Central memory CD8-positive, alpha-beta T cell (primary cell): ENCODE measurements around the gene B3GALT4.
"Not testable (repeated sequence)": the region's sequence is repeated elsewhere in the genome, so short reads cannot be mapped to it uniquely, and the experiment has no call there.

Experiments
- ATAC-seq: fragments of 150-1000 bp; cut with Tn5 transposase; replicated peaks from 2 replicates; pipeline ENCODE4 v1.10.0; 2022; ENCODE audit warnings: mild to moderate bottlenecking, moderate FRiP score, moderate number of reproducible peaks; ENCODE audit not compliant: poor library complexity, severe bottlenecking; ENCODE audit errors: extremely low read depth
- DNase-seq, 2 donors: peaks; one replicate each; pipeline ENCODE4 v3.0.0; 2021; ENCODE audit warnings: low spot score in 2 of 2
- H3K27ac Mint-ChIP-seq: one replicate; pipeline ENCODE4 v1.8.0; 2022; ENCODE audit warnings: low read depth, mild to moderate bottlenecking, moderate library complexity, mixed read lengths
- H3K27me3 Mint-ChIP-seq: one replicate; pipeline ENCODE4 v1.8.0; 2022; ENCODE audit warnings: mixed read lengths
- H3K36me3 Mint-ChIP-seq: one replicate; pipeline ENCODE4 v1.8.0; 2022; ENCODE audit warnings: mild to moderate bottlenecking, moderate library complexity, mixed read lengths; ENCODE audit not compliant: insufficient read depth
- H3K4me1 Mint-ChIP-seq: one replicate; pipeline ENCODE4 v1.8.0; 2022; ENCODE audit warnings: mixed read lengths
- H3K4me3 Mint-ChIP-seq: one replicate; pipeline ENCODE4 v1.8.0; 2022; ENCODE audit warnings: mild to moderate bottlenecking, moderate library complexity, mixed read lengths
- H3K9me3 Mint-ChIP-seq: one replicate; pipeline ENCODE4 v1.8.0; 2022; ENCODE audit warnings: mixed read lengths

The B3GALT4 gene

GRCh38 chr6:33250731-33251130, 26.2 kb upstream of the B3GALT4 start:
- DNase-seq (no peak), ATAC-seq (no peak)
- peaks cover 33% of the 10 kb centered on the region for H3K36me3 Mint-ChIP-seq
- no peaks in the 10 kb centered on the region for H3K27me3 Mint-ChIP-seq
- peaks cover 36% of the 10 kb centered on the region for H3K4me1 Mint-ChIP-seq
- no peak overlapping the region for H3K4me3 Mint-ChIP-seq
- no peaks in the 10 kb centered on the region for H3K9me3 Mint-ChIP-seq
- no peak overlapping the region for H3K27ac Mint-ChIP-seq

- Mint-ChIP-seq H3K9me3 (no peaks in the 10 kb centered on the region), H3K27ac (no peak overlapping the region), H3K36me3 (peaks cover 35% of the 10 kb centered on the region), H3K27me3 (no peaks in the 10 kb centered on the region), H3K4me1 (peaks cover 36% of the 10 kb centered on the region), H3K4me3 (peak overlapping the region; percentile 8)
- DNase-seq (no peak), ATAC-seq (no peak)
Measured at GRCh38 chr6:33251395-33252012, 25.4 kb upstream of the B3GALT4 start.

GRCh38 chr6:33252759-33253158, 24.2 kb upstream of the B3GALT4 start:
- peaks cover 39% of the 10 kb centered on the region for H3K36me3 Mint-ChIP-seq

GRCh38 chr6:33254591-33254990, 22.3 kb upstream of the B3GALT4 start:
- peaks cover 33% of the 10 kb centered on the region for H3K36me3 Mint-ChIP-seq
- H3K4me1 Mint-ChIP-seq = peaks cover 20% of the 10 kb centered on the region
- H3K27ac Mint-ChIP-seq = no peak overlapping the region
- ATAC-seq (no peak), DNase-seq (no peak)
- no peak overlapping the region for H3K4me3 Mint-ChIP-seq
- H3K27me3 Mint-ChIP-seq = no peaks in the 10 kb centered on the region
- no peaks in the 10 kb centered on the region for H3K9me3 Mint-ChIP-seq

More at GRCh38 chr6:33252759-33253158, 24.2 kb upstream of the B3GALT4 start:
- no peak overlapping the region for H3K4me3 Mint-ChIP-seq
- H3K4me1 Mint-ChIP-seq = peaks cover 36% of the 10 kb centered on the region
- DNase-seq = no peak
- H3K9me3 Mint-ChIP-seq = no peaks in the 10 kb centered on the region
- no peaks in the 10 kb centered on the region for H3K27me3 Mint-ChIP-seq
- no peak for ATAC-seq
- H3K27ac Mint-ChIP-seq = no peak overlapping the region

- Mint-ChIP-seq H3K4me1 (peaks cover 7% of the 10 kb centered on the region), H3K27me3 (no peaks in the 10 kb centered on the region), H3K36me3 (peaks cover 58% of the 10 kb centered on the region), H3K9me3 (no peaks in the 10 kb centered on the region), H3K4me3 (no peak overlapping the region), H3K27ac (no peak overlapping the region)
- ATAC-seq (no peak), DNase-seq (no peak)
Measured at GRCh38 chr6:33259032-33259431, 17.9 kb upstream of the B3GALT4 start.

- H3K27me3 Mint-ChIP-seq, DNase-seq, ATAC-seq, H3K9me3 Mint-ChIP-seq, H3K4me3 Mint-ChIP-seq, H3K27ac Mint-ChIP-seq, H3K4me1 Mint-ChIP-seq: not testable (repeated sequence)
- H3K36me3 Mint-ChIP-seq = peaks cover 67% of the 10 kb centered on the region
Measured at GRCh38 chr6:33262490-33262889, 14.4 kb upstream of the B3GALT4 start.

GRCh38 chr6:33264015-33264414, 12.9 kb upstream of the B3GALT4 start:
- ATAC-seq (no peak), DNase-seq (no peak)
- H3K9me3 Mint-ChIP-seq = no peaks in the 10 kb centered on the region
- H3K4me3 Mint-ChIP-seq = no peak overlapping the region
- H3K27ac Mint-ChIP-seq = no peak overlapping the region
- H3K4me1 Mint-ChIP-seq = peaks cover 14% of the 10 kb centered on the region
- no peaks in the 10 kb centered on the region for H3K27me3 Mint-ChIP-seq
- H3K36me3 Mint-ChIP-seq = peaks cover 70% of the 10 kb centered on the region

GRCh38 chr6:33271117-33271467, 5.8 kb upstream of the B3GALT4 start:
- peak overlapping the region; percentile 98 for H3K27ac Mint-ChIP-seq
- H3K36me3 Mint-ChIP-seq = peaks cover 56% of the 10 kb centered on the region
- no peaks in the 10 kb centered on the region for H3K27me3 Mint-ChIP-seq
- ATAC-seq (peak; percentile 50), DNase-seq (no peak)
- H3K4me1 Mint-ChIP-seq = peaks cover 52% of the 10 kb centered on the region
- no peaks in the 10 kb centered on the region for H3K9me3 Mint-ChIP-seq
- peak overlapping the region; percentile 98 for H3K4me3 Mint-ChIP-seq

GRCh38 chr6:33271468-33272274, 5.3 kb upstream of the B3GALT4 start, which contains the start of the genes RPS18 and VPS52:
Gene RPS18, plus strand, starts transcription at chr6:33272075. Its CDS starts 45 bp downstream, at chr6:33272120.
Gene VPS52, minus strand, starts transcription at chr6:33271876. Its CDS starts 201 bp downstream, at chr6:33271675.
- Mint-ChIP-seq H3K36me3 (peaks cover 55% of the 10 kb centered on the region), H3K27ac (peak within 1 kb of the TSS; percentile 98), H3K4me3 (peak within 1 kb of the TSS; percentile 98), H3K27me3 (no peaks in the 10 kb centered on the region), H3K4me1 (peaks cover 58% of the 10 kb centered on the region), H3K9me3 (no peaks in the 10 kb centered on the region)
- ATAC-seq (peak; percentile 93), DNase-seq (peak; percentile 85 to 94)

GRCh38 chr6:33272275-33273128, 4.4 kb upstream of the B3GALT4 start:
- peaks cover 62% of the 10 kb centered on the region for H3K4me1 Mint-ChIP-seq
- DNase-seq (no peak), ATAC-seq (no peak)
- no peaks in the 10 kb centered on the region for H3K27me3 Mint-ChIP-seq
- peak overlapping the region; percentile 98 for H3K4me3 Mint-ChIP-seq
- peaks cover 54% of the 10 kb centered on the region for H3K36me3 Mint-ChIP-seq
- no peaks in the 10 kb centered on the region for H3K9me3 Mint-ChIP-seq
- H3K27ac Mint-ChIP-seq = peak overlapping the region; percentile 98

GRCh38 chr6:33273129-33273923, 3.6 kb upstream of the B3GALT4 start:
- DNase-seq (no peak), ATAC-seq (no peak)
- peak overlapping the region; percentile 98 for H3K4me3 Mint-ChIP-seq
- no peaks in the 10 kb centered on the region for H3K27me3 Mint-ChIP-seq
- peak overlapping the region; percentile 98 for H3K27ac Mint-ChIP-seq
- no peaks in the 10 kb centered on the region for H3K9me3 Mint-ChIP-seq
- H3K36me3 Mint-ChIP-seq = peaks cover 52% of the 10 kb centered on the region
- peaks cover 70% of the 10 kb centered on the region for H3K4me1 Mint-ChIP-seq
